SK-N-MC (cell line): ENCODE data around the gene CFAP45.

Experiments used
- DNase-seq: peaks from one replicate; pipeline ENCODE4 v3.0.0-alpha.2; 2011; ENCODE audit warnings: low read depth, low spot score
- H3K27ac ChIP-seq: fragments of 200-600 bp; sonication (generic); 2 replicates; pipeline ENCODE4 v1.5.1; 2016; ENCODE audit warnings: mixed run types
- H3K36me3 ChIP-seq: fragments of 200-600 bp; sonication (generic); 2 replicates; pipeline ENCODE4 v1.6.1; 2017; ENCODE audit warnings: antibody characterized with exemption, low read length, mixed read lengths; ENCODE audit not compliant: insufficient read depth
- H3K4me3 ChIP-seq: fragments of 200-600 bp; sonication (generic); 2 replicates; pipeline ENCODE4 v1.5.1; 2016
- H3K9ac ChIP-seq: fragments of 200-600 bp; sonication (generic); 2 replicates; pipeline ENCODE4 v1.8.0; 2017; ENCODE audit warnings: mixed run types, mixed read lengths; ENCODE audit not compliant: insufficient read length
- H3K9me3 ChIP-seq: fragments of 200-600 bp; sonication (generic); 2 replicates; pipeline ENCODE4 v1.6.1; 2017; ENCODE audit warnings: low read depth, mild to moderate bottlenecking, antibody characterized with exemption, low read length, moderate library complexity, mixed read lengths
- EZH2 ChIP-seq: fragments of 200-600 bp; sonication (generic); IDR thresholded peaks from one replicate; pipeline ENCODE4 v1.6.1; 2017; ENCODE audit warnings: antibody characterized with exemption
- FOXP2 ChIP-seq: optimal IDR thresholded peaks from 2 replicates; pipeline ENCODE3; 2011; ENCODE audit warnings: mild to moderate bottlenecking, moderate library complexity; ENCODE audit not compliant: insufficient read depth; ENCODE audit errors: extremely low read length, control extremely low read depth
- POLR2AphosphoS5 ChIP-seq: IDR thresholded peaks from 2 replicates; pipeline ENCODE4 v1.6.1; 2012; ENCODE audit warnings: mild to moderate bottlenecking, low read depth, low read length, borderline replicate concordance

Gene CFAP45

GRCh38 chr1:159827102-159827490 is 72.9 kb downstream of the CFAP45 start:
- no peak for DNase-seq
- Histone ChIP-seq H3K4me3 (no peak overlapping the region), H3K9ac (no peak overlapping the region), H3K9me3 (no peaks in the 10 kb centered on the region), H3K27ac (no peak overlapping the region), H3K36me3 (no peaks in the 10 kb centered on the region)
- TF ChIP-seq FOXP2 (no peak), EZH2 (no peak), POLR2AphosphoS5 (no peak)

GRCh38 chr1:159826441-159827101 is 73.4 kb downstream of the CFAP45 start, which contains the start of gene SLAMF8:
Gene SLAMF8 (plus strand): TSS chr1:159826873. CDS start chr1:159826899, 26 bp downstream.
- H3K4me3 ChIP-seq: no peak within 1 kb of the TSS
- no peak for DNase-seq
- no peak within 1 kb of the TSS for H3K27ac ChIP-seq
- H3K36me3 ChIP-seq: no peaks in the 10 kb centered on the region
- H3K9ac ChIP-seq: no peak within 1 kb of the TSS
- H3K9me3 ChIP-seq: no peaks in the 10 kb centered on the region
- no peak for TF ChIP-seq POLR2AphosphoS5
- no peak for TF ChIP-seq EZH2
- no peak for TF ChIP-seq FOXP2

GRCh38 chr1:159825564-159825963 is 74.4 kb downstream of the CFAP45 start:
- Histone ChIP-seq H3K27ac (no peak overlapping the region), H3K4me3 (no peak overlapping the region), H3K9me3 (no peaks in the 10 kb centered on the region), H3K9ac (no peak overlapping the region), H3K36me3 (no peaks in the 10 kb centered on the region)
- no peak for TF ChIP-seq FOXP2
- no peak for TF ChIP-seq EZH2
- no peak for TF ChIP-seq POLR2AphosphoS5
- DNase-seq: no peak

DNA sequence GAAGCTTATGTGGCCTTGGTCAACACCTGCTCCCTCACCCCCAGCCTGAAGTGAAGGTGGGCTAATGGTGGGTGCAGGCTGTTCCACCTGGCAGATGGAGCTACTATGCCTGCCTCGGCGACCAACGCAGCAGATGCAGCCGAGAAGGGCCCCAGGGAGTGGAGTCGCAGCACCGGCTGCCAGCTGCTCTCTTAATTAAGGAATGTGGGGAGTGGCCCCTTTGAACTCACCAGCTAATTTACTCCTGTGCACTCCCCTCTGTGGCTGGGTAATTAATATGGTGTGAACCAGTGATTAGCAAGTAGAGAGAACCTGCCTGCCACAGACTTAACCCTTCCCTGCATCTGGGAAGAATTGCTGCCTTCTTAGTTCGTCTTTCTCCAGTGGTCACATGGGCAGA is 76.6 kb downstream of the CFAP45 start:
- TF ChIP-seq POLR2AphosphoS5: no peak
- no peak overlapping the region for H3K27ac ChIP-seq
- H3K36me3 ChIP-seq: no peaks in the 10 kb centered on the region
- H3K4me3 ChIP-seq: no peak overlapping the region
- H3K9ac ChIP-seq: no peak overlapping the region
- no peak for DNase-seq
- no peaks in the 10 kb centered on the region for H3K9me3 ChIP-seq
